Lung microvascular endothelial cell (primary cell): Measurements from ENCODE around the gene TCF7L2. TPM values are rescaled to one million over a fixed set of nuclear protein-coding genes. Genes with fewer than 3 reads are reported as not detected.
A peak's percentile ranks its signal among the peaks of the same experiment; 100 is the strongest.

ENCODE experiments used
- DNase-seq, 2 donors: peaks; one replicate each; pipeline versions ENCODE4 v3.0.0 to v3.0.0-alpha.2; 2010; ENCODE audit warnings: low read depth in 2 of 2
- total RNA-seq: library from RNA; depleted of rRNA; stranded (reverse); fragments of >200 nt; gene quantifications from 2 replicates; pipeline ENCODE4 v1.2.1, GENCODE V29; 2014

TCF7L2 gene
- total RNA-seq, 1 donor from 2014 or later: 1.8 TPM

DNA sequence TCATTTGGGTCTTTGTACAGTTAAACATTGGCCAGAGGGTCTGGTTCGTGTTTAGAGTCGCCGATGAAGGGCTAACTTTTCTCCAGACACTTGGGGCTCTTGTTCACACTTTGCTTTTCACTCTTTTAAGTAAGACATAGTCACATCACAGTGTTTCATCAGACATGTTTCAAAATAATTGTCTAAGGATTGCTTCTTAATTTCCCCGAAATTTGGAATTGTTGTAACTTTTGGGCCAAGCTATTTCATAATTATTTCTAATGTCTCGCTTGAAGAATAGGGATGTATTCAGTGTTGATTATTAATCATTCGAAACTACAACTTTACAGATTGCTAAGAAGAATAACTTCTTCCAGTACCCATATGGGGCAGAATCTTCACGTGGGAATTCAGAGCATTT, 92.8 kb downstream of the TCF7L2 start:
- no peak for DNase-seq

DNA sequence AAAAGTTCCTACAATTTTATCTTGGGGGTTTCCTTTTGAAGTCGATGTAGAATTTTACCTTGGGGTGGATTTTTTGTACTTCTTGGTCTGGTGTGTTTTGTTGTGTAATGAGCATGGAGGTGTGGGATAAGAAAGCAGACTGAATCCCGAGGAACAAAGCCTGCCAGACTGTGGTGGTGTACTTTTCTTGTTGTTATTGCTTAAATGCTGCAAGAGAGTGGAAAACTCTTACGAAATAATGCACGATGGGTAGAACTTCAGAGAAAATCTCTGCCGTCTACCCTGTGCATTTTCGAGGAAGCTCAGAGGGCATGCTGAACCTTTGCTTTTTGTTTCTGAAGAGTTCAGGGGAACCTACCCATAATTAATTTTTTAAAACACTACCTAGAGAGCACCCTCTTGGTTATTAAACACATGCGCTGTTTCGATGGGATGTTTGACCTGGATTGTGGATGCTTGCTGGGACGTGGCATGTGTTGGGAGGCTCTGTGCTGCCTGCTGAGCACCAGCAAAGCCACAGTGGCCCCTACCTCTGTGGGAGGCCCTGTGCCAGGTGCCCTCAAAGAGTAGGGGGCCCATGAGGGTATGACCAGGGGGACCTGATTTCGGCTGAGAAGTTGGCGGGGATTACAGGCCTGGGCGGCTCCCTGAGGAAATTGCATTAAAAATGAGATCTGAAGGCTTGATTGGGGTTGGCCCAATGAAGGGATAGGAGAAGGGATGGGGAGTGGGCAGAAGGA, 94.1 kb downstream of the TCF7L2 start:
- no peak for DNase-seq

DNA sequence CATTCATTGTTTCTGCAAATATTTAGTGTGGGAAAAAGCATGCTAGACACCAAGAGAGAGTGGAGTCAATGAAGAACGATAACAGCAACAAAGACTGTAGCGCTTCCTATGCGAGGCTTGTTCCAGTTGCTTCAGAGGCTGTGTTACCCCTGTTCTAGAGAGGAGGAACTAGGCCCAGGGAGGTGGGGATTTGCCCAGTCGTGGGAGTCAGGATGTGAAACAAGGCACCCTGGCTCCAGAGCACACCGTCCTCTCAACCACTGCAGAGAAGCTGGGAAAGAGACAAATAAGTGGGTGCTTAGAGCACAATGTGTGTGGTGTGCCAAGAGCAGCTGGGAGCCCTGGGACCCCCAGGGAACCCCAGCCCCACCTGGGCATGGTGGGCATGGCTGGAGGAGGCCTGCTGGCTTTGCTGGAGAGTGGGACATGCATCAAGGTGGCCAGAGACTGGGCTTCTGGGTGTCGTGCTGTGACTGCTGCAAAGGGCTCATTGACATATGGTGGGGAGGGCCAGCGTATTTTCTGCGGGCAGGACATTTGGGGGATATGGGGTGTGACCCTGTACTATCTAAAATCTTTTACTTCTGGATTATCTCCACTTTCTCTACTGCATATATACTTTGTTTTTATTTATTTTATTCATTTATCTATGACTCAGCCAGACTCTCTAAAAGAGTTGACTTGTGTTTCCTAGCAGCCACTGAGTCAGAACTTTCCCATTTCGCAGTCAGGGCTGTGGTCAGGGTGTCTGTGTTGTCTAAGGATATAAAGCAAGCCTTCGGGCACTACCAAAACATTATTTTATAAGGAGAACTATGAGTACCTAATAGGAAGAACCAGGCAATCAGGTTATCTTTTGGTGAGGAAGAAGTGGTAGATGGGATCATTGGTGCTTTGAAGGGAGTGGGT, 95.4 kb downstream of the TCF7L2 start:
- DNase-seq: peak in 1 of 2 donors; percentile 89

DNA sequence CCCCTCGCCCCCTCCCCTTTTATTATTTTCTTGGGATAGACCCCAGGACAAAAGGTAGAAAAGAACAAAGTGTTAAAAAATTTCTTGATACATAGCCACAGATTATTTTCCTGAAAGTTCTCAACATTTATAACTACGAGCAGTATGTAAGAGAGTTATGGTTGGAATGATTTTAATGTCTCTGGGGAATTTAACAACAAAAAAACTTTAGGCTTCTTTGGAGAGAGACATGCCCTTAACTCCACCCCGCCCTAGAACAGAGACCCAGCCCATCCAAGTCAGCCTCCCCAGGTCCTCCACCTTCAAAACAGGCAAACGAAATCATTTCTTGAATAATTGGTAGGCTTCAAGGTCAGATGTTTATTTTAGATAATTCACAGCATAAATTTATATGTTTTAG, 97.1 kb downstream of the TCF7L2 start:
- DNase-seq: no peak

DNA sequence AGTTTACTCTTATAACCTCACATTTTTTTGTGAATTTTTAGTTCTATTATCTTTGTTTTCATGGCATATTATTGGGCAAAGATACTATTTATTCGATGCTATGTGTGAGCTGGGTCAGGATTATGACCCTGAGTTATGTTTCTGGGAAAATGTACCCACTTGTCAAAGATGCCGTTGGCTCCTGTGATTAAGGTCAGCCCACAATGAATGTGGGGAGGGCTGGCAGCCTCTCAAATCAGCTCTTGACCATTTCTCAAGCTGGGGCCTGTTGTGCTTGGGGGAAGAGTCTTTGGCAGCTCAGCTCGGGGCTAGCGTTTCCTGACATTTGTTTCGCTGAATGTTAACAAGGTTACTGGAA, 97.5 kb downstream of the TCF7L2 start:
- DNase-seq: peak in 1 of 2 donors; percentile 68

DNA sequence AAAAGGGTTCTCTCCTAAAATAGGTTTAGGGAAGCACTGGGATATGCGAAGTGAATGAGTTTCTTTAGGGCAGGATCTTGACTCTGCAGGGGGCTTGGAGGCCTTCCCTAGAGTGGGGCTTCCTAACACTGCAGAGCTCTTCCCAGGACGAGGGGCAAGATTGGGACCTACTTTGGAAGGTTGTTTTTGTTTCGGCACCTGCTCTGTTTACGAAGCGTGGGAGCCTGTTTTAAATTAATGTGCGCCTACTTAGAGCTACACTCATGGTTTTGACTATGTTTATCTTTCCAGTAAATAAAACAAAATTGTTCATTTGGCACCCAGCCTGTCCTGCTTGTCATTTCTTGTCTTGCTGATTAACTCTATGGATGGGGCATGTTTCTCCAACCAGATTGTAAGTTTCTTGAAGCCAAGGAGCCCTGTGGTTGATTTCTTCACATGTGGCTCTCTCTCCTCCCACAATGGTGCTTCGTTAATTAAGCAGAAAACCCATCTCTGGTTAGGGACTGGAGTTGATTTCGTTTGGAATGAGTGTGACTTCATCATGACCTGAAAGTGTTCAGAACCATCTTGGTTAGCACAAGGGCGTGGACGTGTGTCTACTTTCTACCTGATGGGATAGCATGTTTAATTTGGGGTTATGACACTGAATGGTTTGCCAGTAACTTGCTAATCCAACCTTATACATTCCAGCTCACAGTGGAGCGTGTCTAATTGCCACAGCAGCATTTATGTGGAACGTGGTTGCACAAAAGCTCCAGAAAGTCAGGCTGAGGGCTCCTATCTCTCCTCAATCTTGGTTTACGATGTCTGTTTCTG, 98.1 kb downstream of the TCF7L2 start:
- no peak for DNase-seq

DNA sequence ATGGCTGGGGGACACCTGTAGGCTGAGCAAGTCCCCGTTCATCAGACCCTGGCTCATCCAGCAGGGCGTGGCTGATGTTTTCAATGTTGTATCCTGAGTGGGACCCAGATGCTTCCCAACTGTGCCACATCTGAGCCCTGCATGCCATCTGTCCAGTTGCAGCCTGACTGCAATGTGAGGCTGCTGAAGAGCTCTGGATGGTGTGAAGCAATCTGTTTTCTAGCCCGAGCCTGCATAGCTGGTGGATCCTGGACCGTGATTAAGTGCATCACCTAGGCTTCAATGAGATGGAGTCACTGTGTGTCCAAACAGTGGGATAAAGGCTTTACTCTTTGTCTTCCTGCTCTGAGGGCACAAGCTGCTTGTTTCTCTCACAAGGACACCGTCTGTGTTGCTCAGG, 99.8 kb downstream of the TCF7L2 start:
- no peak for DNase-seq

DNA sequence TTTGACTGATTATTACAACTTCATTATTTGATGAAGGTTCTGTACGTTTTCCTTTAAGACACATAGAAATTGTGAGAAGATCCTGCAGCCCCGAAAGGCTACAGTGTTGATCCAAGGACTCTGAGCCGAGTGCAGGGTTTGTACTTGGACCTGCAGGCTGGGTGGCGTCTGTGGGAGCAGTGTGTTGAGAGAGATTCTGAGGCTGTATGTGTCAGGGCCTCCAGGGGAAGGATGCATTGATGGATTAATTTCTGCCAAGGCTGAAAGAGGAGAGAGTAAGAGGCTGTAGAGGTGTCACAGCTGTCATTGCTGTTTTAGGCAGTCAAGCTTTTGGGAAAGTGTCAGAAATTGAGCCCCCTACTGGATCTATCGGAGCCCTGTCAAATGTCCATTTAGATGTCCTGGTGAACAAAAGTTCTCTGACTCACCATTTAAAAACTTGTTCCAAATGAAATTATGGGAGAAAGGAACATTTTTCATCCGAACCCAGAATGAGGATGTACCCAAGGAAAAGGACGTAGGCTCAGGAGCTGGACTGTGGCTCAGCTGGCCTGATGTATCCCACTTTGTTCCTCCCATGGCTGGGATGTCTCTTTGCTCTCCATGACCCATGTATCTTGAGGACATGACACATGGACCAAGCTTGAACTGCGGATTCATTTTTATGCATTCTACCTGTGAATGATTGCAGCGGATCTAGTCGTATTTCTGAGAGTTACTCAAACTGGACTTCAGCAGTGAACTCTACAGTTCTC, 102.2 kb downstream of the TCF7L2 start:
- peak; percentile 51 to 72 for DNase-seq

DNA sequence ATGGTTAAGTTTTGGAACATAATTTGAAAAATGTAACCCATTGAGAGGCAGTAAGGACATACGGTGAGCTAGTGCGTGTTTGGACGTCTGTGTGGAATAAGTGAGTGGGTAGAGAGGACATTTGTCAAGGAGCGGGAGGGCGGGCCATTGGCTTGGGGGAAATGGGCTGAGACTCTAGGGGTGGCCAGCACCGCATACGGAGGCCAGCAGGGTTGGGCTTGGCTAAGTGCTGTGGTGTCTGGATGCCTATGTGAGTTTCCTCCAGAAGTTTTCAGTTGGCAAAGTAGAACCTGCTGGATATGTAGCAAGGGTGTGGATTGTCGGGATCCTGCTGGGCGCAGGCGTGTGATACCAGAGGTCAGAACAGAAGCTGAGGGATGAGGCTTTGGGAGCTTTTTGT, 103.0 kb downstream of the TCF7L2 start:
- no peak for DNase-seq

DNA sequence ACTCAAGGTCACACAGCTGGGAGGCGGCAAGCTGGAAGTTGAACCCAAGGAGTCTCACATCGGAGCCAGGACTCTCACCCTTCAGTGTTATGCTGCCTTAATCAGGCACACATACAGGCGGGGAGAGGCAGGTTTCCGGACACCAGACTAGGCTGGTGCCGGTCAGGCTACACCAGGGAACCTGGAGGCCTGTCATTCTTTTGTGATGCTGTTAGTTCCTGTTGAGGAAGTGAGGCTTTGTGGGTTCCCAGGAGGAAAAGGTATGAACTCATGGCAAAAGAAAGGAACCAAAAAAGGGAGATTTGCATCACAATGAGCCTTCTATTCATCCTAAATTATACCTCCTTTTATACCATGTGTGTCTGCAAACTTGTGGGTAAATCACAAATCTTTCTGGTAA, 103.8 kb downstream of the TCF7L2 start:
- peak; percentile 85 to 93 for DNase-seq

DNA sequence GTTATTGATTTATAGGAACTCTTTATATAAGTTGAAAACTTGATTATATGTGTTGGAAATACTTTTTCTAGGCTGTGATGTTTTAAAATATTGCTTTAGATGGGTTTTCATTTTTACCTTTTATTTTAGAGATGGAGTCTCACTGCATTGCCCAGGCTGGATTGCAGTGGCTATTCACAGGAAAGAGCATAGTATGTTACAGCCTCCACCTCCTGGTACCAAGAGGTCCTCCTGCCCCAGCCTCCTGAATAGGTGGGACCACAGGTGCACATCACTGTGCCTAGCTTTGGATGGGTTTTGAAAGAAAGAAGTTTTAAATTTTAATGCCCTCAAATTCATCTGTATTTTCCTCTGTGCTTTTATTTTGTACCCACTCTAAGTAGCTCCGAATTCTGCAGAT, 105.4 kb downstream of the TCF7L2 start:
- DNase-seq: no peak

DNA sequence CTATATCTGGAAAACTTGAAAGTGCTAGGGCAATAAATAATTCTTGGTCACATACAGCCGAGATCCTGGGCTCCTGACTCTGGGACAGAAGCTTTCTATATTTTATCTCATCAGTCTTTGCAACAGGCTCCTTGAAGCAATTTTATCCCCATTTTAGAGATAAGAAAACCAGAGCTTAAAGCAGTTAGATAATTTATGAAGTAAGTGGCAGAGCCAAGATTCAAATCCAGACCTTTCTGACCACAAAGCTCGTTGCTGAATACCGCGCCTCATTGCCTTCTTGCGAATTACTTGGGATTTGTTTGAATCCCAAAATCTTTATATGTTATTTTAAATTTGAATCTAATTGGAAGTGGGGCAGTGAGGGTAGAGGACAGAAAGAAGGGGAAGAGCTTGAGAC, 106.0 kb downstream of the TCF7L2 start:
- no peak for DNase-seq

DNA sequence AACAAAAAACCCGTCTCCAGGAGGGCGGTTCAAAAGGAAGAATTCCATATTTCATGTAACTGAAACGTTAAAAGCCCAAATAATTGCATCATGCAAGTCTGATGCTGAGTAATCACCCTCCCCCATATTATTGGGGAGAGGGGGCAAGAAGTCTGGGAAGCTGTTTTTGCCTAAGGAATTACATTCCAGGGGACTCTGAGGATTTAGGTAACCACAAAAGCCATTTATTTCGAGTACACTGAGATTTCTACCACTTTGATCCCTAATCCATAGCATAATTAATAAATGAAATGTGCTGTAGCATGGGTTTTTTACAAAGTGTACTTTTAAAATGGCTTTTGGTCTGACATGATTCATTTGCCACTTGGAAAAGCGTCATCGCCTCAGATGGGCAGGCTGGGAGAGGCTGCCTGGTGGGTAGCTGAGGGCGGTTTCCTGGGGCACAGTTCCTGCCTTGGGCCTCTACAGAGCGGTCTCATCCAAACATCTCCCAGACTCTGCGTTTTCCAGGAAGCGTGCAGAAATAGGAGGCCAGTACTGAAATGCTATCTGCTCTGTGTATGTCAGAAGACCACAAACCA, 106.5 kb downstream of the TCF7L2 start:
- peak in 1 of 2 donors; percentile 75 for DNase-seq

DNA sequence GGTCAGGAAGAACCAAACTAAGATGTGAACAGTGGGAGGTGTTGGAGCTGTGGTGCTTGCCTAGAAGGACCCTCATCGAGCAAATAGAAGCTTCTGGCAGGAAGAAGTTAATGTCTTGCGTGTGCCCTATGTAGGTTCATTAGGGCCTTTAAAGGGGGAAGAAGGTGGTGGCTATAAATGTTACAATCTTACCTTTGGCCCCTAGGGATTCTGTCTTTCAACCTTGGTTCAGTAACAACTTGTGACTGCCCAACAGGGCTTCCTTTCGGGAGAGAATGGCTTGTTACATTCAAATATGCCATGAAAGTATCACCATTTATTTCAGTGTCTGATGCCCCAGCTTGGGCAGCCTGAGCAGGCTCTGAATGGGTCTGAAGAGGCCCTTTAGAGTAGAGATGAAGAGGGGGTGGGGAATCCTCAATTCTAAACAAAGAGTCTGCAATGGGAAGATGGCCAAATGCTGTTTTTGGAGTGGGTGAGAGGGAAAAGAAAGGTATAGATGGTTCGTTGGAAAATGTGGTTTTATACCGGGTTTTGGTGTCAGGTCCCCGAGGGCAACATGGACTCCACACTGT, 108.0 kb downstream of the TCF7L2 start:
- no peak for DNase-seq

DNA sequence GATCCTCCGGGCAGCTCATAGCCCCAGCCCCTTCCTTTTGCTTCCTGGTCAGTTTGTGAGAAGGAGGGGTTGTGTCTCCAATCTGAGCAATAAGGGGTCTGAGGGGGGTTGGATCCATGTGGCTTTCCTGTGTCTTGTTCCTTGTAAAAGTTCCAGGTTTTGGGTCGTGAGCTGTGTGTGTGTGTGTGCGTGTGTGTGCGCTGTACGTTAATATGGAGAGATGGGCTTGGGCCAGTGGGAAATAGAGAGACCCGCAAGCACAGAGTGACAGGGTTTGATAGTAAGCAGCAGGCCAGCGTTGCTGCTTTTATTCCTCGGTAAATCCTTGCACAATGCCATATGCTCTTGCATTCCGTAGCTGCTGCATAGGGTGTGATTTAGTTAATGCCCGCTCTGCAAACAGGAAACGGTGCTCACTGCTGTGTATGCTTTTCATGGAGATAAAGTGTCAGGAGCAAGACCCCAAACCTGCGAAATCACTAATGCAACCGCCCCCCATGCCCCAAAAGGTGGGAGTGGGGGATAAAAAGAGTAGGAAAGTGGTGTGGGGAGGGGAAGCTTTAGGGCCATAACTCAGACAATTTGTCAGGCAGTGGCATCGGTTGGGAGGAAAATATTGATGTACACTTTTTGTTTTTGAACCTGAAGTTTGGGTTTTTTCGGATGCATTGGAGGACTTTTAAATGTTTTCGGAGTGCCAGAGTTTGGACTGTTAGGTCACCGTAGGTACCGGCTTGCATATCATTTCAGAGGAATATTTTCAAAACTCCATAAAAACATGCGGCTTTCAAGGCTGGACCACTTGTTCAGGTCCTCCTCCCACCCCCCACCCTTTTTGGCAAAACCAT, 108.7 kb downstream of the TCF7L2 start:
- peak; percentile 37 to 61 for DNase-seq

DNA sequence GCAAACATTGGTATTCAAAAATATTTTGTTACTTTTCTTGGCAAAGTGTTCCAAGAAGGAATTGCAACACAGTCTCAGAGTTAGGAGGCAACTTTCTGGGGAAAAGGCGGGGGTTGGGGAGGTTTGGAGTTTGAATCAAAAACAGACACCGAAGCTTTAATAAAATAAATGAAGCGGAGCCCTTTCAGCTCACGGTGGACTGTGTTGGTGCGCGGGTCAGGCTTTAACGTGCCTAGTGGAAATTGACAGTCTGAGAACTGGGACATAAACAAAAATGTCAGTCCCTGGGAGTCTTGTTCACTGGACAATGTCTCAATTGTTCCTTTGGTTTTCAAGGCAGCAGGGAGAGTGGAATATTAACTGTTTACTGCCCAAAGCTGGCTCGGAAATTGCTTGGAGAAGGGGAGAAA, 109.3 kb downstream of the TCF7L2 start:
- no peak for DNase-seq

DNA sequence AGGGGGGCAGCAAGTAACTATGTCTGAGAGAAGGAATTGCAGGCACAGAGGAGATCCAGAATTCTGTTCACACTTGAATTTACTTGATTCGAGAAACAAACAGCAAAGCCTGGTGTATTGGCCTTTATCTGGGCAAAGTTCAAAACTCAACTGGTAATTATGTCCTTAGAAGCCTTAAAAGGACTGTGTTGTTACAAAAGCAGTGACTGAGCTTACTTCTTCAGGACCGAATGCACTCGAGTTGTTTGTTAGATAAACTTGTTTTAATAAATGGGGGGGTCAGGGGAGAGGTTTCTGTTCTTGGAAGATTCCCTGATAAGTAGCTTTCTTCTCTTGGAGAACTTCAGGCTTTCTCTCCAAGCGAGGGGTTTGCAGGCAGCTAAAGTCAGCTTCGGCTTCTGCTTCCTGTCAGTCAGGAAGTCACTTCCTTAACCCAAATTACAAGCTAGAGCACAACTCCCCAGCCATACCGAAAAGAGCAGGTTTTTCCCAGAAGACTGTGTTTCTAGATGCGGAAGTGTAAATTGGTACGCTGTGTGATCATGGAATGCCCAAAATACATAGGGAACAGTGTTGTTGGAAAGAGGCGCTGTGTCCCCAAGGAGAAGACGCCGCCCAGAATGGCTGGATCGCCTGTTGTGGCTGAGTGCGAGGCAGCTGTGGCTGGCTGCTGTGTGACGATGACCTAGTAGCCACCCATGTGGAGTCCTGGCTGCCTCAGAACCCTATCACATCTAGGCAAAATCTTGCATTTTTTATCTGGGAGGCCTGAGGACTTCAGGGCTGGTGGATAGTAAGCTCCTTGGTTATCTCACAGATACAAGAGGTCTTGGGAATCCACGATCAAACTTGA, 110.4 kb downstream of the TCF7L2 start:
- peak in 1 of 2 donors; percentile 60 for DNase-seq

DNA sequence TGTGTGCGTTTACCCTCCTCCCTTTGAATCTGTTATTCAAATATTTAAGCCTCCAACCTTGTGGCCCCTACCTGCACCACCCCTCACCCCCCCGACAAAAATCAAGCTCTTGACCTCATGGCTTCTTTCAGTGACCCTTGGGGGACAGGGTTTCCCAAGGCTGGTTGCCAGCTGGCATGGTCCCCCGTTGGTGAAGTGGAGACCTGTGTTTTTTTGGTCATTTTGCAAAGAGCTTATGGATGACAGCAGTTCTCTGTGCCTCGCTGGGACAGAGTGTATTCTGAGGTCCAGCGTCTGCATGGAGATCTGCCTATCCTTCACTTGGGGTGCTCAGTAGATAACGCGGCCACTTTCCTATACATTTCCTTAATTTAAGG, 111.0 kb downstream of the TCF7L2 start:
- no peak for DNase-seq

DNA sequence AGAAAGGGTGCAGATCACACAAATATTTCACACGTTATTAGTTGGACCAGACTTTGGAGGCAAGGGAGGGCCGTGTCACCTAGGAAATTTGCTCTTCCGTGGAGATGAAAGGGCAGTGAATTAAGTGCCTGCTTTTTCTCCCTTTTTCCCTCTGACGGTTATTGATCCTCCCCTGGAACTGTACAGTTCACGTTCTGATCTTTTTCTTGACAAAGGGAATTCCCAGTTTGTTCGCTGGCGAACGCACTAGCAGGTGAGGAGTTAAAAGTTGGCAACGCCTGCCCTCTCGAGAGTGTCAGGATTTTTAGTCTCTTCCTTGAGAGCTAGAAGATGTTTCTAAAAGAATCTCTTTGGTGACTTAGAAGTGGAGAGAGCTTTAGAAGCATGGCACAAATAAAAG, 111.5 kb downstream of the TCF7L2 start:
- DNase-seq: no peak
